ENCODE results near the gene AKAP14. TPM values are rescaled to one million over a fixed set of nuclear protein-coding genes. Genes with fewer than 3 reads are reported as not detected.
"Not testable (repeated sequence)": the region's sequence is repeated elsewhere in the genome, so short reads cannot be mapped to it uniquely, and the experiment has no call there.

AKAP14 gene
- polyA plus RNA-seq, 5 donors, result 1.2 to 5.5 (median 3.8) TPM

DNA sequence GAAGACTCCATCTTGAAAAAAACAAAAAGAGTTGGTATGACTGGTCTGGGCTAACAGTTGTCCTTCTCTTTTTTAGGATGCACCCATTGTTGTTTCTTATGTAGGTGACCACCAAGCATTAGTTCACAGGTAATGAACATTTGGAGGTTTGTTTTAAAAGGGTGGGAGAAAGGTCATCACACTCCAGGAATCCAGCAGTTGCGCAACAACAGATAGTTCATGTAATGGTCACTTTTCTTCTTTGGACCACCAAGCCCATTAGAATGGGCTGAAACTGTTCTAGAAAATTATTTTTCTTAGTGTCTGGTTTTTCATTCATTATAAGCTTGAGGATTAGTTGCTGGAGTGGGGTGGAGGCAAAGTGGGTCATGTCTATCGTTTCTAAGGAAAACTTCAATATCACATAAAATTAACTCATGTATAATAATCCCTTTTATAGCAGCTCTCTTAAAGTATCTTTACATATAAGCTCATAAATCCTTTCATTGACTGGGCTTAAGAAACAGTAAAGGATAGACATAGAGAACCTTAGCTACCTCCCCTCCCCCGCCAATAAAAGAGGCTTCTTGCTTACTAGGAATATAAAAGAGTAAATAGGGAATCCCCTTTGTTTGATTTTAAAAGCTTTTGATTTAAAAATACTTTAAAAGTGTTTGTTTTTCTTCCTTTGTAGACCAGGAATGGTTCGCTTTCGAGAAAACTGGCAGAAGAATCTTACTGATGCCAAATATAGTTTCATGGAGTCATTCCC is 24.3 kb downstream of the AKAP14 start:
- DNase-seq, result no peak

DNA sequence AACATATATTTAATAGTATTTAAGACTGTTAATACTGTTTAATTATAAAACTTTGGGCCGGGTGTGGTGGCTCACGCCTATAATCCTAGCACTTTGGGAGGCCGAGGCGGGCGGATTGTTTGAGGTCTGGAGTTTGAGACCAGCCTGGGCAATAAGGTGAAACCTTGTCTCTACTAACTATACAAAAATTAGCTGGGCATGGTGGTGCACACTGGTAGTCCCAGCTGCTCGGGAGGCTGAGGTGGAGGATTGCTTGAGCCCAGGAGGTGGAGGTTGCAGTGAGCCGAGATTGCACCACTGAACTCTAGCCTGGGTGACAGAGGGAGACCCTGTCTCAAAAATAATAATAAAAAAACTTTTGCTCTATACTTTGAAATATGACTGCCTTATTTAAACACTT is 26.7 kb downstream of the AKAP14 start:
- DNase-seq, result not testable (repeated sequence)

DNA sequence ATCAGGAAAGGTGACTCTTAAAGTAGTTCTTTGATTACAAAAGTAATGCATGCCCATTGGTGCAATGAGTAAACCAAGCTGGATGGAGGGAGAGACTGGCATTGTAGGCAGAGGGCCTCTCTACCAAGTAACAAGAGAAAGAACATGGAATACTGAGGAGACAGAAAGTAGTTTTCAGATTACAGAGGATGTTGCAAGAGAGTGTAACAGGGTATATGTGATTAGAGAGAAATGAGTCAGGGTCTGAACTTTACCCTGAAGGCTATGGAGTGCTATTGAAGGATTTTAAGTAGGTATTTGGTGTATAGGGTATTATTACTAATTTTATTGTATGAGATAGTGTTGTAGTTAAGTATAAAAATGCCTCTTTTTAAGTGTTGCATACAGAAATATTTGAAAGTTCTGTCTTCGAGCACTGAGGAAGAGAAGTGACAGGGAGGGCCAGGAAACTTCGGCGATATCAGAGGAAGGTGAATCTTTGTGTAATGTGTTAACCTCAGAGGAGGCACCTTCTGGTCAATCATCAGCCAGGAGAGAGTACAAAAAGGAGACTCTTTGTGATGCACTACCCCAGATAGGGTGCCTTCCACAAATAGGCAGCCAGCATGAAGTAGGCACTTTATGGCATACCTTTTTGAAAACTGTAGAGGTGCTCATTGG is 39.7 kb downstream of the AKAP14 start:
- DNase-seq, result no peak

DNA sequence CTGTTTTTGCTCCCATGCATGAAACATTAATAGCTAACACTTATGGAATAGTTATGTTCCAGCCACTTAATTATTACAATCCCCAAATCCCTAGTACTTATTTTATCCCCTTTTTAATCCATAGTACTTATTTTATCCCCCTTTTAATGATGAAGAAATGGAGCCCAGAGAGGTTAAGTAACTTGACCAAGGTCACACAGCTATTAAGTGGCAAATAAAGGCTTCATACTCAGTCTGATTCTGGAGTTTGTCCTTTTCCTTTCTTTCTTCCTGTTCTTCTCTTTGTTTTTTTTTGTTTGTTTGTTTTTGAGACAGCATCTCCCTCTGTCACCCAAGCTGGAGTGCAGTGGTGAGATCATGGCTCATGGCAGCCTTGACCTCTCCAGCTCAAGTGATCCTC is 45.6 kb downstream of the AKAP14 start:
- DNase-seq, result no peak

DNA sequence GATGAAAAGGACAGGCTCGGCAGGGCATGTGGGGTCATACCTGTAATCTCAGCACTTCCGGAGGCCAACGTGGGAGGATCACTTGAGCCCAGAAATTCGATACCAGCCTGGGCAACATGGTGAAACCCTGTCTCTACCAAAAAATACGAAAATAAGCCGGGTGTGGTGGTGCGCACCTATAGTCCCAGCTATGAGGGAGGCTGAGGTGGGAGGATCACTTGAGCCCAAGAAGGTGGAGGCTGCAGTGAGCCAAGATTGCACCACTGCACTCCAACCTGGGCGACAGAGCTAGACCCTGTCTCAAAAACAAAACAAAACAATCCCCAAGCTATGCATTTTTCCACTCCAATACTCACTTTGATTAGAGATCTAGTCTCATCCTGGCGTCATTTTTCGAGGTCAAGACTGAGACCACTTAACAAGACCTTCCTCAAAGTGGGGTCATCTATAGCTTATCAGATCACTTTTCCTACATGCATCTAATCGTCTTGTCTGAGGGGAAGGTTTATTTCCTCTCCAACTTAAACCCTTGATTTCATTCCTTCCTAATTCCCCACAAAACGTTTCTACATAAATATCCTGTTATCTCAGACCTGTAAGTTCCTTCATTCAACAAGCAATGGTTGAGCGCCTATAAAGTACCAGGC is 46.6 kb downstream of the AKAP14 start:
- DNase-seq, result no peak

DNA sequence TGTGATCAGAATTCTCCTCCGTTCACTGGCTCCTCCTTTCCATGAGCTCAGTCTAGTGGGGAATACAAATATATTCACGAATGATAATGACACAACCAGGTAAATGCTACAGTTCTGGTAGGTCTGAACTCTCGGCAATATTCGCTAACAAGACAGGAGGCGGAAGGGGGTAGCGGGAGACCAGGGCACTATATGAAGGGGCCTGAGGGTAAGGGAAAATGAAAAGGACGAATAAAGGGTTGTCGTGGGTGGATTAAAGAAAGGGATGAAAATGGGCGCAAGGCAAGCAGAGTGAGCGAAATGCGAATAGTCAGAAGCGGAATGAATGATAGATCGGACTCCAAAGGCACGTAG is 47.1 kb downstream of the AKAP14 start:
- DNase-seq, result peak in 1 of 2 donors; percentile 5

DNA sequence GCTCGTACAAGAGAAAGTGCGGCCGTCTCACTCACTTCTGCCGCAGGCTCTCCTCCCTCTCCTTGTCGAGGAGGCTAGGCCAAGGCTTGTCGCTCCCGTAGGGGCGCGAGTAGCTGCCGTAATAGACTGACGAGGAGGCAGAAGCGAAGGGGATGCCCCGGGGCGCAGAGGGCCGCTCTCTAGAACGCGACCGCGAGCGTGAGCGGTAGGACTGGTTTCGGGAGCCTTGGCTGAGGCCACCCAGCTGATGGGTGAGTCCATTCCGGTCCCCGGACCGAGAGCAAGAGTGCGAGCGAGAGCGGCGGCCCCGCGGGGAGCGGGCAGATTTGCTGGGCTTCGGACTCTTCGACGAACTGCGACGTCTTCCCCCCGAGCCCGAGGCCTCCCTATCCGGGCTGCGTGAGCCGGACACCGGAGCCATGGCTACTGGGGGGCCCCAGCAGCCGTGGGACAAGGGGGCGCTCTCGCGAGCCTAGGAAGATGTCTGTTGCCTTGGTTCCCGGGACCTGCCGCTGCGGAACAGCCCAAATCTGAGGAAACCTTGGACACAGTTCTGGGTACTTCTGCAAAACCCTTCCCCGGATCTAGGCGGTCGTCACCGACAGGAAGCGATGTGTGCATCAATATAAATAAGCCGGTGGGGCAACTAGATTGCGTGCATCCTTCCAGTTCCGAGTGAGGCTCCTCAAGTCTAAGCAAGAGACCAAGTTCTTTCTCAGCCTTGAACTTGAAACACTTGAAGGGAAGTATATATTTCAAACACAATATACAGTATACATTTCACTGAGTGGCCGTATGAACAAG is 47.7 kb downstream of the AKAP14 start, which contains the start of gene NKAP:
NKAP (minus strand) TSS at position 567 of the 804 bp plus-strand sequence; CDS start at position 421, 146 bp downstream.
- peak; percentile 83 to 86 for DNase-seq

DNA sequence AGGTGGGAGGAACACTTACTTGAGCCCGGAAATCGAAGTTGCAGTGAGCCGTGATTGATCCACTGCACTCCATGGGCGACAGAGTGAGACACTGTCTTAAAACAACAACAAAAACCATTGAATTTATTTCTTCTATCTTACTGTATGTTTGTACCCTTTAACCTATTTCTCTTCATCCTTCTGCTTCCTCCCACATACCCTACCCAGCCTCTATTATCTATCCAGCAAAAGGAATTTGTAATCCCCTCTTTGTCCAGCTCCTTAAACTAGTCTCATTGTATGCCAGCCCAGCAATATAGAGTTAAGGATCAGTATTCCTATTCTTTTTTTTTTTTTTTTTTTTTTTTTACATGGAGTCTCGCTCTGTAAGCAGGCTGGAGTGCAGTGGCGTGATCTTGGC is 49.8 kb downstream of the AKAP14 start:
- no peak for DNase-seq

DNA sequence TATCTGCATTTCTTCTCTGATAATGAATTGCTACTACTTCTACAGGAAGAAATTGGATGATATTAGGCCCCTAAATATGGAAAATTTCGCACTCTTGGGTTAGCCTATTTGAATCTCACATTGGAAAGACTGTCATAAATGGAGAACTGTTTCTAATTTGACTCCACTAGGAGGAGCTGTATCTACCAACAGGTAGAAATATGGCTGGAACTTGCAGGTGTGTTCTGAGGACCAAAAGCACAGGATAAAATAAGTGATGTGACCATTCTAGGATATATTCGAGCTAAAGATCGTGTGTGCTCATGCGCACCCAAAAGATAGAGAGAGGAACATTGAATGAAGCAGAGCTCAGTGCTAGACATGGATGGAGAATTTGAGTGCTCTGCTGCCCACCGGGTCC is 52.7 kb downstream of the AKAP14 start:
- no peak for DNase-seq

DNA sequence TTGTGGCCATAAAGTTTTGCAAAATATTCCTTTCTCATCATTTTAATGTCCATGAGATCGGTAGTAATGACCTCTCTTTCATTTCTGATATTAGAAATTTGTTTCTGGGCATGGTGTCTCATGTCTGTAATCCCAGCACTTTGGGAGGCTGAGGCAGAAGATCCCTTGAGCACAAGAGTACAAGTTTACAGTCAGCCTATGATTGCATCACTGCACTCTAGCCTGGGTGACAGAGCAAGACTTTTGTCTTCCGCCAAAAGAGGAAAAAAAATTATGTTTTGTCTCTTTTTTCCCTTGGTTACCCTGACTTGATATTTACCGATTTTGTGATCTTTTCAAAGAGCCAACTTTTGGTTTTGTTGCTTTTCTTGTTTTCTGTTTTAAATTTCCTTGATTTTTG is 58.7 kb downstream of the AKAP14 start:
- DNase-seq, result no peak

DNA sequence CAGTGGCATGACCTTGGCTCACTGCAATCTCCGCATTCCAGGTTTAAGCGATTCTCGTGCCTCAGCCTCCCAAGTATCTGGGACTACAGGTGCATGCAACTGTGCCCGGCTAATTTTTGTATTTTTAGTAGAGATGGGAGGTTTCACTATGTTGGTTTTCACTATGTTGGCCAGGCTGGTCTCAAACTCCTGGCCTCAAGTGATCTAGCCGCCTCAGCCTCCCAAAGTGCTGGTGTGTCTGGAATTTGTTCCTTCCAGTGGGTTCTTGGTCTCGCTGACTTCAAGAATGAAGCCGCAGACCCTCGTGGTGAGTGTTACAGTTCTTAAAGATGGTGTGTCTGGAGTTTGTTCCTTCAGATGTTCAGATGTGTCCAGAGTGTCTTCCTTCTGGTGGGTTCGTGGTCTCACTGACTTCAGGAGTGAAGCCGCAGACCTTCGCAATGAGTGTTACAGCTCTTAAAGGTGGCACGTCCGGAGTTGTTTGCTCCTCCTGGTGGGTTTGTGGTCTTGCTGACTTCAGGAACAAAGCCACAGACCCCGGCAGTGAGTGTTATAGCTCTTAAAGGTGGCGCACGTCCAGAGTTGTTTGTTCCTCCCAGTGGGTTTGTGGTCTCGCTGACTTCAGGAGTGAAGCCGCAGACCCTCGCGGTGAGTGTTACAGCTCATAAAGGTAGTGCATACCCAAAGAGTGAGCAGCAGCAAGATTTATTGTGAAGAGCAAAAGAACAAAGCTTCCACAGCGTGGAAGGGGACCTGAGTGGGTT is 60.3 kb downstream of the AKAP14 start:
- DNase-seq, result not testable (repeated sequence)

DNA sequence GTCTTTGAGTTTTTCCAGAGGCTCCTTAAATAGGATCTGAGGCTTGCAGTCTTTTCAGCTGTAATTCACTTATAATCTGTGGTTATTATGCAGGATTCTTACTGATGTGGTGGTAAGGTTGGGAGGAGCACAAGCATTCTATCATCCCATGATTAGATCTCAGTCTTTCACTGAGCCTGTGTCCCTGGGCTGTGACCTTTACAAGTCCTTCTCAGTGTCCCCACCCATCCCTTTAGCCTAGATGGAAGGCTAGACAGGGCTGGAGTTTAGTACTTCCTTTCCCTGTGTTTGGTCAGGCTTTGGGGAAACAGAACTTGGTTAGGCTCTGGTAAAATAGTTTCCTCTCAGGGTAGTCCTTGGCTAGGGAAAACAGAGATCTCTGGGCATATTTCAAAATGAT is 64.9 kb downstream of the AKAP14 start:
- no peak for DNase-seq

DNA sequence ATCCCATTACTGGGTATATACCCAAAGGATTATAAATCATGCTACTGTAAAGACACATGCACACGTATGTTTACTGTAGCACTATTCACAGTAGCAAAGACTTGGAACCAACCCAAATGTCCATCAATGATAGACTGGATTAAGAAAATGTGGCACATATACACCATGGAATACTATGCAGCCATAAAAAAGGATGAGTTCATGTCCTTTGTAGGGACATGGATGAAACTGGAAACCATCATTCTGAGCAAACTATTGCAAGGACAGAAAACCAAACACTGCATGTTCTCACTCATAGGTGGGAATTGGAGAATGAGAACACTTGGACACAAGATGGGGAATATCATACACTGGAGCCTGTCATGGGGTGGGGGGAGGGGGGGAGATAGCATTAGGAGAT is 71.1 kb downstream of the AKAP14 start:
- not testable (repeated sequence) for DNase-seq

Other genes starting within 250 kb of the AKAP14 start
- 10 to 100 TPM; 26.7 to 42.0 (median 35.4) TPM for gene SEPTIN6, start 202.7 kb upstream of the AKAP14 start, polyA plus RNA-seq (ENCODE audit: insufficient read depth in 1 of 5, insufficient read length in 5 of 5, low replicate concordance in 1 of 5)
- gene SOWAHD, start 137.3 kb upstream of the AKAP14 start, polyA plus RNA-seq (ENCODE audit: insufficient read depth in 1 of 5, insufficient read length in 5 of 5, low replicate concordance in 1 of 5), result under 1 TPM; 0.40 to 0.56 (median 0.54) TPM
- gene RPL39, start 104.3 kb upstream of the AKAP14 start, polyA plus RNA-seq (ENCODE audit: insufficient read depth in 1 of 5, insufficient read length in 5 of 5, low replicate concordance in 1 of 5), result 1,000 to 10,000 TPM; 2,580 to 3,320 (median 2,716) TPM
- gene UPF3B, start 42.9 kb upstream of the AKAP14 start, polyA plus RNA-seq (ENCODE audit: insufficient read depth in 1 of 5, insufficient read length in 5 of 5, low replicate concordance in 1 of 5), result 10 to 100 TPM; 20.9 to 32.0 (median 27.7) TPM
- gene RNF113A, start 24.2 kb upstream of the AKAP14 start, polyA plus RNA-seq (ENCODE audit: insufficient read depth in 1 of 5, insufficient read length in 5 of 5, low replicate concordance in 1 of 5), result 10 to 100 TPM; 10.2 to 14.1 (median 11.9) TPM
- 10 to 100 TPM; 74.3 to 99.1 (median 85.9) TPM for gene NDUFA1, start 24.1 kb upstream of the AKAP14 start, polyA plus RNA-seq (ENCODE audit: insufficient read depth in 1 of 5, insufficient read length in 5 of 5, low replicate concordance in 1 of 5)
- 10 to 100 TPM; 12.1 to 16.9 (median 14.8) TPM for gene NKAP, start 47.9 kb downstream of the AKAP14 start, polyA plus RNA-seq (ENCODE audit: insufficient read depth in 1 of 5, insufficient read length in 5 of 5, low replicate concordance in 1 of 5)
- gene RHOXF2B, start 181.8 kb downstream of the AKAP14 start, polyA plus RNA-seq (ENCODE audit: insufficient read depth in 1 of 5, insufficient read length in 5 of 5, low replicate concordance in 1 of 5), result not detected
- 1 to 10 TPM in 2 of 5 donors, under 1 TPM in 3; 0.32 to 1.1 (median 0.94) TPM for gene RHOXF1, start 220.0 kb downstream of the AKAP14 start, polyA plus RNA-seq (ENCODE audit: insufficient read depth in 1 of 5, insufficient read length in 5 of 5, low replicate concordance in 1 of 5)